Measurements from ENCODE around the gene DNAH2. TPM values are rescaled to one million over a fixed set of nuclear protein-coding genes. Genes with fewer than 3 reads are reported as not detected.

DNAH2 gene
- polyA plus RNA-seq, 3 donors: 0.25 to 0.43 (median 0.25) TPM

DNA sequence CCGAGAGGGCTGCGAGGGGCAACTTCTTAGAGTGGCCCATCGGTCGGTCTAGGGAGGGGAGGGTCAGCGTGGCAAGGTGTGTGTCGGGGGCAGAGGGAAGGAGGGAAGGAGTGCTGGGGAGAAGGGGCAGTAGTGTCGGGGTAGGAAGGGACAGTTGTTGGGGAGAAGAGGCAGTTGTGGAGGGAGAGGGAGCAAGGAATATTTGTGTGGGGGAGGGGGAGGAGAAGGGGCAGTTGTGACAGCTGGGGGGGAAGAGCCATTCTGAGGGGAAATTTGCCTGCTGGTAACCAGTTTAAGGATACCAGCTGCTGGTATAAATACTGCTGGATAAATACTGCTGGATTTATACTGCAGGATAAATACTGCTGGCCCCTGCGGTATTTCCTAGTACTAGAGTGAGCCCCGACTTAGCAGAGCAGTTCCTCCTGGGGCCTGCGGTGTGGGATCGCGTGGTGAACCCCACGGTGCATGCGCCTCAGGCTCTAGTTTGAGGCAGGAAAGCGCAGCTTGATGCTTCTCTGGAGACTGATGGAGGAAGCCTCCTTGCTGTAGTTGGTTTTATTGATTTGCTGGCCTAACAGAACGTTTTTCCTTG lies 309 bp downstream of the DNAH2 start:
- DNase-seq (ENCODE audit: low read depth in 3 of 3, low spot score in 2 of 3): no peak

- DNase-seq (ENCODE audit: low read depth in 3 of 3, low spot score in 2 of 3): no peak
Measured at GRCh38 chr17:7719661-7720060, 2.1 kb downstream of the DNAH2 start.

DNA sequence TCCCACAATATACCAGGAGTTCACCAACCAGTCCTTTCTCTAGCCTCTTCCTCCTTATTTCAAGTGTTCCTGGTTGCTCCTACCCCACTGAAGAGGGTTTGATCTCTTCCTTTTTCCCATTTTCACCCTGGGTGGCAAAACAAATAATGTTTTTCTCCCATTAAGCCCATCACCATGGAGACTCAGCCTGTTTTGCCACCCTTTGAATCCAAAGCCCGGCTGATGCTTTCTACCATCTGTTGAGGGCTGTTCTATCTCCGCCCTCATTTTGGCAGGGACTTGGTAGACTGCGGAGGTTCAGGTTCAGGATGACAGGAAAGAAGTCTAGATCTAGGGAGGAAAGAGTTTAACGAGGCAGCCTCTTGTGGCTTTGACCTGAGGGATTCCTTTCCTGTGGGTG lies 2.6 kb downstream of the DNAH2 start:
- no peak for DNase-seq (ENCODE audit: low read depth in 3 of 3, low spot score in 2 of 3)

DNA sequence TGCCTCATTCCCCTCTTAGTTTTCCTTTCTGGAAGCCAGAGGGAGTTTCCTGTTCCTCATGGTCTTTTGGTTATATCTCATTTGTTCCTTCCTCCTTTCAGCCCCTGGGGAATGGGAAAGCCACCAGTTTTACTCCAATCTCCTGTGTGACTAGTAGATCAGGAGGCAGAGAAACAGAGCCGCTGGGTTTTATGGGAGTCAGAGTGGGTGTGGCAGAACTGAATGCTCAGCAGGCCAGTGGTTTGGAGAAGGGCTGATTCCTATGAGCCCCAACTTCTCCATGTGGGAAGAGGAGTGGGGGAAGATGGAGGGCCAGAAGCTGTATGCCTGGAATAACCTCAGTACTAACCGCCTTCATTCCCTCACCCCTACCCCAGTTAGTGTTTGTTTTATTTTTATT lies 4.1 kb downstream of the DNAH2 start:
- no peak for DNase-seq (ENCODE audit: low read depth in 3 of 3, low spot score in 2 of 3)

- no peak for DNase-seq (ENCODE audit: low read depth in 3 of 3, low spot score in 2 of 3)
Measured at GRCh38 chr17:7727886-7728285, 10.3 kb downstream of the DNAH2 start.

DNA sequence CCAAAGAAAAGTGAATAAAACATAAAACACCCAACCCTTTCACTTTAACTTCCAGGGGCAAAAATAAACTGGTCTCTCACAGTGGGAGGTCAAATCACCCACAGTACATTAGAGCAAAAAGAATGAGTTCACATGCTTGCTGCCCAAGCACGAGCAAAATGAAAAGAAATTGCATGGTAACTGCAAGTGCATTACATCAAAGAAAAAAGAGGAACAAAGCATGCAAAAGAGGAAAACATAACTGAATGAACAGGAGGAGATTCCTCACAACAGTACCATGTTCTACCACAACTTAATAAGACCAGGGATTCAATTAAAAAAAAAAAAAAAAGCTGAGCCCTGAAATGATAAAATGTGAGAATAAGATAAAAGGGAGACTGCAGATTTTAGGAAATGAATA lies 12.3 kb downstream of the DNAH2 start:
- DNase-seq (ENCODE audit: low read depth in 3 of 3, low spot score in 2 of 3): no peak

DNA sequence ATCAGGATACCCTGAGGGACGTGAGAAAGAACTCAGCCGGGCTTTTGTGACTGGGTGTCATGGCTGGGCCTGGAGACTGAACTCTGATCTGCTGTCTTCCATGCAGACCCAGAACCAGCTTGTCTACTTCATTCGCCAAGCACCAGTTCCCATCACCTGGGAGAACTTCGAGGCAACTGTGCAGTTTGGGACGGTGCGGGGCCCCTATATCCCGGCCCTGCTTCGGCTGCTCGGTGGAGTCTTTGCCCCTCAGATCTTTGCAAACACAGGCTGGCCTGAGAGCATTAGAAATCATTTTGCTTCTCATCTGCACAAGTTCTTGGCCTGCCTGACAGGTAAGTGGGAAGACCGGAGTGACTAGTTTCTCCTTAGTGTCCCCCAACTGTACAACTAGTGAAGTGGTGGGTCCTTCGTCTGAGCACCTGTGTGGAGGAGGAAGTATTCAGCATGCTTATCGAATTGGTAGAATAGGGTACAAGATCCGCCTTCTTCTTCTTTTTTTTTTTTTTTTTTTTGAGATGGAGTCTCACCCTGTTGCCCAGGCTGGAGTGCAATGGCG lies 15.5 kb downstream of the DNAH2 start:
- DNase-seq (ENCODE audit: low read depth in 3 of 3, low spot score in 2 of 3): no peak

DNA sequence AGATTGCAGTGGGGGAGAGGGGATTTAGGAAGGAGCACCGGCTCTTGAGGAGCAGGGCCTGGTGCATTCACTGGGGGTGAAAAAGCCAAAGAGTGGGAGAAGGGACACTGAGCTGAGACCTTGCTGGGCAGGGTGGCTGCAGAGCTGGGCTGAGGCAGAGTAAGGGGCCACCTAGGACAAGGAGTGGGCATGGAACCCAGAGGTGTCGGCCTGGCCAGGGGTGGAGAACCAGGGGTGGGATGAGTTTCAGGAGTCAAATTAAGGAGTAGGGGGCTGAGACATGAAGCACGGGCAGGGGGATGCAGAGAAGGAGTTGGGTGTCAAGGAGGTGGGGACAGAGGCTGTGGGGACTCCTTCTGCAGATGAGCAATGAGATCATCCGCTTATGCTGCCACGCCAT lies 20.1 kb downstream of the DNAH2 start:
- DNase-seq (ENCODE audit: low read depth in 3 of 3, low spot score in 2 of 3): no peak

- DNase-seq (ENCODE audit: low read depth in 3 of 3, low spot score in 2 of 3): no peak
Measured at GRCh38 chr17:7739746-7740145, 22.2 kb downstream of the DNAH2 start.

- no peak for DNase-seq (ENCODE audit: low read depth in 3 of 3, low spot score in 2 of 3)
Measured at GRCh38 chr17:7740481-7741001, 23.0 kb downstream of the DNAH2 start.

DNA sequence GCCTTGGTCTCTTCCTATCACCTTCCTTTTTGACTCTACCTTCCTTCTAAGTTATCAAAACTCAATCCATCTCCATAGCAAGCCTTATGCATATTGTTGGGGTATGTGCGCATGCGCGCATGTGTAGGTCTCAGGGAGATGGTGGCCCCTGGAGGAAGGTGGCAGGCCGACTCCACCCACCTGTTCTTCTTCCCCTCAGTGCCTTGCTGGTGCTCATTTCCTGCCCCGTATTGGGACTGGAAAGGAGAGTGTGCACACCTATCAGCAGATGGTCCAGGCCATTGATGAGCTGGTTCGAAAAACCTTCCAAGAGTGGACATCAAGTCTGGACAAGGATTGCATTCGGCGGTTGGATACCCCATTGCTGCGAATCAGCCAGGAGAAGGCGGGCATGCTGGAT lies 25.2 kb downstream of the DNAH2 start:
- no peak for DNase-seq (ENCODE audit: low read depth in 3 of 3, low spot score in 2 of 3)

DNA sequence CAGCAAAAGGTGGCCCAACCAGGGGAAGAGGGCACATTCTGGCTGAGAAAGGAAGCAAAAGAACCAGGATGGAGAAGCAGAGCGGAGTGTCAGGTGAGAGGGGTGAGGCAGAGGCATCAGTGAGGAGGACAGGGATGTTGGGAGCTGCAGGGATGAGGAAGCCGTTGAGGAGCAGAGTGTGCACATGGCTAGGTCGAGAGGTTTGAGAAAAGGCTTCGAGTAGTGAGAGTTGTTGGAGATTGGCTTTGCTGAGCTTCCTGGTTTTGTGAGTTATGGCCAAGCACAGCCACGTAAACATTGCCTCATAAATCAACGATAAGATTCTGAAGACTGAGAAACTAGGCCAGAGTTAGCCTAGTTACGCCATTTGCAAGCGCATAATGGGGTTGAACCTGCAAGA lies 26.9 kb downstream of the DNAH2 start:
- DNase-seq (ENCODE audit: low read depth in 3 of 3, low spot score in 2 of 3): no peak

DNA sequence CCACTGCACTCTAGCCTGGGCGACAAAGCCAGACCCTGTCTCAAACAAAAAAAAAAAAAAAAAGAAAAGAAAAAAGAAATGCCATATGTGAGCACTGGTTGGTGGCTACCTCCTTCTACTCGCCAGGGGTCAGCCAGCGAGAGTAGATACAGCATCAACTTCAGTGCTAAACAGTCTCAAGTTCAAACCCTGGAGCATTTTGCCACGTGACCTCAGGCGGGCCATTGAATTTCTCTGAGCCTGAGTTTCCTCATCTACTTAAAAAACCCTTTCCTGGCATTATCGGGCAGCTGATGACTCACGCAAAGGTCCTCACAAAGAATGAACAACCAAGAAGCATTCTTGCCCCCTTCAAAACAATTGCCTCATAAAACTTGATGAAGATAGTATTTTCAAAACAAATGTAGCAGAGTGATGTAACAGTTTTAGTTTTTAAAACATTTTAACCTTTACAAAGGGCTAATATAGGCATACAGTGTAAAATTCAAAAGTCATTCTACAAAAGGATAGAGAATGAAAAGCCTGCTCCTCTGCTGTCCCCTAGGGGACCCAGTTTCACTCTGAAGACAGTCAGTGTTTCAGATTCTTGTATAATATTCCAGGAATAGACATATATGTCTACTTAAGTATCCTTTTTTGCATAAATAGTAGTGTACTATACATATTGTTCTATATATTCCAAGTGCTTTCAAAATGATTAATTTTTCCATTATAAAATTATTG lies 28.4 kb downstream of the DNAH2 start:
- DNase-seq (ENCODE audit: low read depth in 3 of 3, low spot score in 2 of 3): no peak

GRCh38 chr17:7747635-7748071 lies 30.1 kb downstream of the DNAH2 start:
- DNase-seq (ENCODE audit: low read depth in 3 of 3, low spot score in 2 of 3): no peak

- DNase-seq (ENCODE audit: low read depth in 3 of 3, low spot score in 2 of 3): no peak
Measured at GRCh38 chr17:7748076-7748775, 30.7 kb downstream of the DNAH2 start.

GRCh38 chr17:7750321-7750821 lies 32.8 kb downstream of the DNAH2 start:
- no peak for DNase-seq (ENCODE audit: low read depth in 3 of 3, low spot score in 2 of 3)

GRCh38 chr17:7754656-7755055 lies 37.1 kb downstream of the DNAH2 start:
- no peak for DNase-seq (ENCODE audit: low read depth in 3 of 3, low spot score in 2 of 3)

- DNase-seq (ENCODE audit: low read depth in 3 of 3, low spot score in 2 of 3): no peak
Measured at GRCh38 chr17:7755095-7755890, 37.7 kb downstream of the DNAH2 start.

GRCh38 chr17:7756968-7757367 lies 39.4 kb downstream of the DNAH2 start:
- DNase-seq (ENCODE audit: low read depth in 3 of 3, low spot score in 2 of 3): no peak

DNA sequence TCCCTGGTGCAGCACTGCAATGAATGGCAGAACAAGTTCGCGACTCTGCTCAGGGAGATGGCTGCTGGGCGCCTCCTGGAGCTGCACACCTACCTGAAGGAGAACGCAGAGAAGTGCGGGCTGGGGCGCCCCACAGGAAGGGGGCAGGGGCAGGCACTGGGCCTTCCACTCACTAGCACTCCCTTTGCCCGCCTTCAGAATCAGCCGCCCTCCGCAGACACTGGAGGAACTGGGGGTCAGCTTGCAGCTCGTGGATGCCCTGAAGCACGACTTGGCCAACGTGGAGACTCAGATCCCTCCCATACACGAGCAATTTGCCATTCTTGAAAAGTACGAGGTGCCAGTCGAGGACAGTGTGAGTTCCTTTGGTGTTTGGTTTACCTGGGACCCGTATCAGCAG lies 46.4 kb downstream of the DNAH2 start:
- DNase-seq (ENCODE audit: low read depth in 3 of 3, low spot score in 2 of 3): no peak

Measured in right renal cortex interstitium (tissue), 3 donors.